CD4-positive, alpha-beta T cell treated with Interferon gamma for 1 hour (primary cell): Measurements from ENCODE around the gene KIF1A.
"Not testable (repeated sequence)": the region's sequence is repeated elsewhere in the genome, so short reads cannot be mapped to it uniquely, and the experiment has no call there.

ENCODE experiments used
- DNase-seq: peaks from one replicate; pipeline ENCODE4 v3.0.0-alpha.2; 2020

KIF1A gene

GRCh38 chr2:240696469-240696868, 123.5 kb downstream of the KIF1A start:
- not testable (repeated sequence) for DNase-seq

GRCh38 chr2:240695593-240695992, 124.4 kb downstream of the KIF1A start:
- DNase-seq: not testable (repeated sequence)

- DNase-seq: not testable (repeated sequence)
Measured at GRCh38 chr2:240694304-240694703, 125.7 kb downstream of the KIF1A start.

GRCh38 chr2:240692583-240693561, 127.1 kb downstream of the KIF1A start:
- not testable (repeated sequence) for DNase-seq

- not testable (repeated sequence) for DNase-seq
Measured at GRCh38 chr2:240691631-240692420, 128.2 kb downstream of the KIF1A start, which contains the start of gene AQP12A. Gene AQP12A (plus strand): TSS chr2:240691866. CDS start chr2:240691914, 48 bp downstream.

GRCh38 chr2:240691075-240691427, 129.0 kb downstream of the KIF1A start:
- not testable (repeated sequence) for DNase-seq

- DNase-seq: not testable (repeated sequence)
Measured at GRCh38 chr2:240690421-240691074, 129.5 kb downstream of the KIF1A start.

GRCh38 chr2:240689975-240690374, 130.0 kb downstream of the KIF1A start:
- no peak for DNase-seq

- DNase-seq: no peak
Measured at GRCh38 chr2:240688553-240688919, 131.5 kb downstream of the KIF1A start.

- no peak for DNase-seq
Measured at GRCh38 chr2:240687741-240688552, 132.1 kb downstream of the KIF1A start.

- no peak for DNase-seq
Measured at GRCh38 chr2:240687045-240687740, 132.8 kb downstream of the KIF1A start.

GRCh38 chr2:240686460-240686859, 133.6 kb downstream of the KIF1A start:
- DNase-seq: no peak

- no peak for DNase-seq
Measured at GRCh38 chr2:240685771-240686371, 134.1 kb downstream of the KIF1A start.

- not testable (repeated sequence) for DNase-seq
Measured at GRCh38 chr2:240683980-240684728, 135.9 kb downstream of the KIF1A start.

GRCh38 chr2:240683329-240683979, 136.6 kb downstream of the KIF1A start:
- DNase-seq: not testable (repeated sequence)

- DNase-seq: not testable (repeated sequence)
Measured at GRCh38 chr2:240682431-240683224, 137.4 kb downstream of the KIF1A start, which contains the start of gene AQP12B. Gene AQP12B (minus strand): TSS chr2:240682885. CDS start chr2:240682837, 48 bp downstream.

GRCh38 chr2:240680185-240680584, 139.8 kb downstream of the KIF1A start:
- not testable (repeated sequence) for DNase-seq

GRCh38 chr2:240678909-240679308, 141.1 kb downstream of the KIF1A start:
- DNase-seq: not testable (repeated sequence)

GRCh38 chr2:240678043-240678442, 142.0 kb downstream of the KIF1A start:
- DNase-seq: not testable (repeated sequence)
